ENCODE measurements around the gene RTRAF.

The RTRAF gene

DNA sequence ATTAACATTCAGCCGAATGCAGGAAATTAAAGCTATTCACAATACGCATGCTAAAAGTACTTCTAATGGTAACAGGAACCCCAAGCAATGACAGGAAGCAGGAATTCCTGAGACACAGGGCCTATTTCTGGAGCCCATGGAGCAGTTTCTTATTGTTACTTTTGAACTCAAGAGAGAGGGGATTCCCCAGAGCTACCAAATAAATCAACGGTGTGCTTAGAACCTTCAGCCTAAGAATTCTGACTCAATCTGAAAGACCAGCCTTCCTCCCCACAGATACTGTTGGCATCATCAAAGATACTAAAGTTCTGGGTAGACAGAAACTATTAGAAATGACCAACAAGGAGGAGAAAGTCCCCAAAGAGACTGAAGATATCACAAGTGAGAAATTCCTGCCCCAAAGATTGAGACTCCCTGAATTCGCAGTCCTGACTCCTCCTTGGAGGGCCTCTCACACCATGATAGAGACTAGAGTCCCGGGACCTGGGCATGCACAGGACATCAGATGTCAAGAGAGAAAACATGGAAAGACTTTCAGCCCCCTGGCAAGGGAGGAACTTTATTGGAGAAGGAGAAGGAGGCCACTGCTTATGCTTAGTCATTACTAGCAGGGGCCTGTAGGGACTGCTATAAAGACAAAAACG, 32.7 kb downstream of the RTRAF start:
- DNase-seq, result no peak

DNA sequence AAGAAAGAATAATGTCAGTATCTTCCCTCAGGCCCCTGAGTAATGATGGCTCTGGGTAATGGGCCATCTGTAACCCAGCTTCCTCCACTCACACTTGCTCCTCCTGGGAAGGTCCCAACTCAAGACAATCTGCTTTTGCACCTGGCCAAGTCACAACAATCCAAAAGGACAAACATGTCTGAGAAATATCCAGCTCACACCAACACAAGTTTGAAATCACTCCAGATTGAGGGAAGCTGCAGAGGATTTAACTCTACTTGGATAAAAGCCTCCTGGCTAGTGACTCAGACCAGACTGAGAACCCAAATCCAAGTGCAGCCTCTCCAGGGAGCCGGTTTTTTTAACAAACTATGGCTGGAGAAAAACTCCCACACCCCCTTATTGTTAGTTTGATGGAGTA, 34.2 kb downstream of the RTRAF start:
- no peak for DNase-seq

DNA sequence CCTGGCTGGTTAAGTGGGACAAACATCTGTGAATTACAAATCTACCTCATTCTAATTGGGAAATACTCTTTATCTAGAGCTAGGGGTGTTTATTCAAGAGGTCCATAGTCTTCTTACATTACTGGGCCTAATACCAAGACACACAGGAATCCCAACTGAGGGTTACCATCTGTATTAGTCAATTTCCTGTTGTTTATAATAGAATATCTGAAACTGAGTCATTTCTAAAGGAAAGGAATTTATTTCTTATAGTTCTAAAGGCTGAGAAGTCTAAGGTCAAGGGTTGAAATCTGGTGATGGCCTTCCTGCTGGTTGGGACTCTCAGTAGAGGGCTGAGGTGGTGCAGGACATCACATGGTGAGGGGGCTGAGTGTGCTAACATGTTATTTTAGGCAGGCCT, 36.0 kb downstream of the RTRAF start:
- DNase-seq, result no peak

DNA sequence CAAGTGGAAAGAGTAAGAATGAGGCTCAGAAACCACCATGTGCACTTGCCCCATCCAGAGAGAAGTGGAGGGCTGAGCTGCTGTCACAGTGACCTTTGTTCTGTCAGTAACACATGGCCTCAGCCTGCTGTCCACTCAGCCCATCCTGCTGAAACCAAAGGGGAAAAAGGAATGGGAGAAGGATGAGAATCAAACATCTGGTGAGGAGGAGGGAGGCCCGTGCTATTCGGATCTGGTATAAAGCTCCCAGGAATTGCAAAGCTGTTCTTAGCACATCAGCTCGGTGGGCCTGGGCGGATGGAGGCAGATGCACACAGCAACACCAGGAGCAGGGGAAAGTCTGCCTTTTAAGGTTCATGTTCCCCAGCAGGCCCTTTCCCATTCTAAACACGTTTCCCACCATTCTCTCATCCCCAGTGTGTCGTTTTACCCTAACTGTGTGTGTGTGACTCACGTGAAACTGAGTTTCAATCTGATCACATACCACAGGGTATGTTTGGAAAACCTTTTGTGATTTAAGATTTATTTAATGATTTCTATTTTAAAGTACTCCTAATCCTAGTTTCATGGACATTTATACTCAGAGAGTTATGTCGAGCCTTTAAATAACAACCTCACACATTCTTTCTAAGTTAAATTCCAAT, 36.8 kb downstream of the RTRAF start:
- no peak for DNase-seq

DNA sequence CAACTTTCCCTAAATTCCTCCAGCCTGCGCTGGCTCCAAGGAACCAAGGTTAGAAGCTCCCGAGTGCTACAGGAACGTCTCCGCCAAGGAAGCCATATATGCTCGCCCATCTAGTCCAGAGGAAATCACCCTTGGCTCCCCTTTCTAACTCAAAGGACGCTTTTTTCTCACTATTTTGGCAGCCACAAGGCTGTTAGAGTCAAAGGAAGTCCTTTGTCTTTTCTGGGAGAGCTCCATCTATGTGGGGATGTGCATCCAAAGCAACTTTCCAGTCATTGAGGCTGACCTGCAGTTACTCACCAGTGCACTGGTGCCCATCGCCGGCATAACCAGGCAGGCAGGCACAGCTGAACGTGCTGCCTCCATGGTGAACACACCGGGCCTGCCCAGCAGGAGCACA, 37.6 kb downstream of the RTRAF start:
- no peak for DNase-seq

DNA sequence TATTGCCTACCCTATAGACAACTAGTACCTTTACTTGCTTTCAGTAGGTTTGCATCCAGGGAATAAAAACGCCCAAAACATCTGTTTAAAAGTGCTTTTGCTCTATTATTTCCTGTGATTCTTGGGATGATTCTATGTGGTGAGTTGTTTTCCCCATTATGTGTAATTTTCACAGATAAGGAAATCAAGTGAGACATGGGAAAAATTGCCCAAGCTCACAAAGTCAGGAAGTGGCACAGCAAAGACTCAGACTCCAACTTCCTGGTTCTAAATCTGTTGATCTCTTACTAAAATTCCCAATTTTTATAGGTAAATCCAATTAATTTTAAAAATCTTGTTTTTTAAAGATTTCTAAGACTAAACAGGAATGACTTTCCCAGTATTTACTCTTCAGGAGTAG, 40.5 kb downstream of the RTRAF start:
- no peak for DNase-seq

DNA sequence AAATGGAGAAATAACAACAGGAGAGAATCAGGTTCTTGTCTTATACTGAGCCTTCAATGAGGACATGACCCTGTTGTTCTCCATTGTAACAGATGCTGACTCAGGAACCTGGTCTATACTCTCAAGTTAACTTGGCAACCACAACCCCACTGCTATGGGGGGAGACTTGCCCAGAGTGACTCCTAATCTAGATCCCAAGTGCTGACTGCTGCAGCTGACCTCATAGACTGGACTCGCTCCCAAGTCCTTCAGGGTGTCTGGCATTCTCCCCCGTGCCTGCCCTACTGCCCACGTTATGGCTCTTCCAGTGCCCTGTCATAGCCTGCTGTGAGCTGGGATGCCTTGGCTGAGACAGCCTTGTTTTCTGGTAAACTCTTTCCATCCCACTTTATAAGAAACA, 42.4 kb downstream of the RTRAF start:
- DNase-seq, result no peak

DNA sequence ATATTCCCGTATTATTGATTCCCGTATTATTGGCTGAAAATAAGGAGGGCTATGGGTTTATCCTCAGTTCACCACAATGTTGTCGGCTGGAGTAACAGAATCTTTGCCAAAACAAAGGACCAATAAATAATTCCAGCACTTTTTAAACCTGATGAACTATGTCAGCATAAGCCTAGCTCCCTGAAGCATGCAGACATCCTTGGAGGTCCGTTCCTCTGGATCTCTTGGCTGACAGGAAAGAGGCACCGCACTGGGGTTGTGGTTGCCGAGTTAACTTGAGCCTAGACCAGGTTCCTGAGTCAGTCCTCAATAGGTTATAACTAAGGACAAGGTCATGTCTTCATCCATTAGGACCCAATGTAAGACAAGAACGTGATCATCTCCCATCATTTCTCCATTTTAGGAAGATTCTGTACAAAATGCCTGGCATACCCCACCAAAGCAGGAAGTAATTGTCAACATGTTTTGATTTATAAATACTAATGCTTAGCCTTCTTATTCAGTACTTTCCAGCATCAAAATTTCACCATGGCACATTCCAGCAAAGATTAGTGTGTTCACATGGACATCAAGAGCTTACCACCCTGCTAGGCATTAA, 43.0 kb downstream of the RTRAF start:
- DNase-seq, result no peak

DNA sequence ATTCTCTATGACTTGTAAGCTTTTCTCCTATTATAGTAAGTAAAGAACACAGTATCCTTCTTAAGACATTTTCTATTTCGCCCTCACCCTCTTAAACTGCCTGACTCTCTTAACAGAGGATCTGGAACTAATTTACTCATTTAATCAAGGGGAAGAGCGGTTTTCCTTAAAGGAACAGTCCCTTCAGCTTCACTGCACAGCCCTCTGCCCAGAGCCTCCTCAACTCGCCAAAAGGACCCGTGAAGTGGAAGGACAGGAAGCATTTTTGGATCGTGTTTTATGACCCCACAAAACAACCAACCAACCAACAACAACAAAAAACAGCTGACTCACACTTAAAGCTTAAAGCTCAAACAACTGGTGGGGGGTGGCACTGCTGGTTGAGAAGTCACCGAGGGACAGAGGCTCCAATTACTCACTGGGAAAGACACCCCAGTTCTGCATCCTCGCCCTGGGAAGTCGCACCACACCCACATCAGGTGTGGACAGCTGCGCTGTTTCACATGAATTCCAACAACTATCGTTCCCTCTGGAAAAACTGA, 43.8 kb downstream of the RTRAF start:
- no peak for DNase-seq

DNA sequence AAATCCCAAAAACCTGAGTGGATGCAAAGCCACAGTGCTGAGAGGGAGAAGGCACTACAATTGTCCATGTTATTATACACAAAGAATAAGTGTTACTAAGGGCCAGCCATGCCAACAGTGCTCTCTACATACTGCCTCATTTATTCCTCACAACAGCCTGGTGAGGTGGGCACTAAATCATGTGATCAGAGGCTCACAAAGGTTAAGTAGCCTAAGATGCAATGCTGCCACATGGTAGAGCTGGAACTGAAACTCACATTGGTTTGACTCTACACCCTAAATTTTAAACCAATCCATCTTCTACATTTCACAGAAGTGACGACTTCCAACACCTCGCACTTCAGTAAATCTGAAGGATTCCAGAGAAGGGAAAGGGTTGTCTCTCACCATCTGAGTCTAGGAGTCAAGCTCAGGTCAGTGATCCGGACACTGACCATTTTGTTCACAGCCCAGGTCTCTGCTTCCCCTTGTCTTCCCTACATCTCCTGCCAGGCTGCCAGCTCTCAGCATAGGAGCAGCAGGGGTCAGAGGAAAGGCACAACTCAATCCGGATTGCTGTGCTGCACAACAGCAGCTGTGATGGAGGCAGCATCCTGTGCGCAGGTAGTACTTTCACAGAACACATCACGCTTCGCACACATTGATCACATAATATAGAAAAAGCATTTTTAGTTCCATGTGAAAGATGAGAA, 49.9 kb downstream of the RTRAF start:
- no peak for DNase-seq

DNA sequence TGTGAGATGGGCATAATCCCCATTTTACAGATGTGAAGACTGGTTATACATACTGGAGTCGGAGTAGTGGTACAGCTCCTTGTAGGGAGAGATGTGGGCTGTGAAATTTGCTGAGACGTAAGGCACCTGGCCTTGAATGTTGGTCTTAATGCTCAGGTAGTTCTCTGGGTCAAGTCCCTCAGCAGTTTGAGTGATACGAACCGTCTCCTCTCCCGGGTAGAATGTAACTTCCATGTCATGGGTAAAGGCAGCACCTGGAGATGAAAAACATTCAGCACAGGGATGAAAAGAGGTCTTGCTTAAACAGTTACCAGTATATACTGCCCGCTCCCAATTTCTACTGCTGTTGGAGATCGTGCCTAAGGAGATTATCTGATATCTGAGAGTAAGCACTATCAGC, 51.3 kb downstream of the RTRAF start:
- DNase-seq, result no peak

DNA sequence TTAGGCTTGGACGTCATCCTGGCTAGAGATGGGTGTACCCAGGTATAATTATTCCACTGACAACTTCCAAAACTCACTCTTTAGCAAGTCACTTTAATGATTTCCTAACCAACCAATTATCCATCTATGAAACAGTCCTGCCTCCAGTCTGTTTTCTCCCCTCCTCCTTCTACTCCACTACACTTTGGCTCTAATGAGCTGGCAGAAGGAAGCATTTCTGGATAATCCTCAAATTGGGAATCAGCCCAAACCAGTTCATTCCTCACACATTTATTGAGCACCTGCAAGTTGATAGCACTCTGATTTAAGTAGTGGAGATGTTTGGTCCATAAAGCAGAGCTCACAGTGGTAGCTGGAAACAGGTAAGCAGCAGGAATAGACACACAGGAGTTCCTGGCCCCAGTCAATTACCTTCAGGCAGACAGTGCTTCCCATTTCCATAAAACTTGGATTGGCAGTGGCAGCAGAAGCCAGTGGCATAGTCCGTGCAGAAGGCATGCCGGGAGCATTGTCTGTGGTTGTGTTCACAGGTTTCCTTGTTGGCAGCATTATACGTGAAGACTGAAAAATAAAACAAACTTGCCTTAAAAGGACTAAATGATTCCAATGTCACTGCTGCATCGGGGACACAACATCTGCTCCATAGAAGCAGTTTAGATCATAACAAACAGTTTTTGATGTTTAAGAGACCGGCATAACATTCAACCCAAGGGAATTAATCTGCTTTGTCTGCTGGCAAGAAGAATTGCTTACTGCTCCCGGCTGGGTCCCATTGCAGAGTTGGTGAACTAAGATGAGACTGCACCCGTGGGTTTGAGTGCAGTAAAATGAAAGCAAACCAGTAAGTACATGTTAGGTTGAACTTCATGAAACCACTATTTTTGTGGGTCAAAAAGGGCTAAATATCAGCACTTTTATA, 53.3 kb downstream of the RTRAF start:
- no peak for DNase-seq

DNA sequence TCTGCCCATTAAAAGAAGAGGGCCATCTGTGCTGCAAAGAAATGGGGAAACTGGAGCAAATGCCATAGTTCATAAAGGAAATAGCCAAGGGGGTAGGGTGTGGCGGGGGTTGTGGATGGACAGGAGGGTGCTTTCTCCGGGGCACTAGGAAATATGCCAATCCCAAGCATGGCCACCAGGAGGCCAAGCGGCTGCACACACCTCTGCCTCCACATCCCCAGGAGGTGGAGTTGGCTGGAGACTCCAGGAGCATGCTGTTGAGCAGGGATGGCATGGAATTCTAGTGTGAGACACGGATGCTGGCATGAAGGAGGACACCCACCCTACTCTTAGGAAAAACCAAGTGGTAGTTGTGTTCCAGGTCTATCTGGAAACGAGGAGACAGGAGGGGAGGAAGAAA, 54.3 kb downstream of the RTRAF start:
- DNase-seq, result peak; percentile 41

DNA sequence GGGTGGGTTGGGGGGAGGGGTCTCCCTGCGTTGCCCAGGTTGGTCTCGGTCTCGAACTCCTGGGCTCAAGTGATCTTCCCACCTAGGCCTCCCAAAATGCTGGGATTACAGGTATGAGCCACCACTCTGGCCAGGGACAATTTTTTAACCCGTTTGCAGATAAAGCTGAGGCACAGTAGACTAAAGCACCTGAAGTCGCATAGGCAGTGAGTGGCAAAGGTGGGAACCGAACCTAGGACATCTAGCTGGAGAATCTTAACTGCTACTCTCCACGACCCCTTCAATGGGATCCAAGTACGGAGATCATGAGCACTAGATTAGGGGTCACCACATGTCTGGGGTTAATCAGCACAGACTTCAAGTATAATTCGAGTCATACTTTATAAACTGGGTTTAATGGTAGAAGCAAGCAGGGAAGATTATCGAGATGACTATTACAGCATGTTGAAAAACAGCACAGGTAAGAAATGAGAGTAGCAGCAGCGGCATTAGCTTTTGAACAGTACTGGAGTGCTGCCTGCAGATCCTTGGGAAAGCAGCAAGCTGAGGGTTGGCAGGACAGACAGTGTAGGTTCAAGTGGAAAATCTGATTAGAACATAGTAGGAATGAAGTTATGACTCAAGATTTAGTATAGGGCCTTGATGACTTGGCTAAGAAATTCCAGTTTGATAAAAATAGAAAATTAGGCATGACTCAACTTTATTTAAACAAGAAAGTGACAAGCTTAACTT, 55.6 kb downstream of the RTRAF start:
- no peak for DNase-seq

DNA sequence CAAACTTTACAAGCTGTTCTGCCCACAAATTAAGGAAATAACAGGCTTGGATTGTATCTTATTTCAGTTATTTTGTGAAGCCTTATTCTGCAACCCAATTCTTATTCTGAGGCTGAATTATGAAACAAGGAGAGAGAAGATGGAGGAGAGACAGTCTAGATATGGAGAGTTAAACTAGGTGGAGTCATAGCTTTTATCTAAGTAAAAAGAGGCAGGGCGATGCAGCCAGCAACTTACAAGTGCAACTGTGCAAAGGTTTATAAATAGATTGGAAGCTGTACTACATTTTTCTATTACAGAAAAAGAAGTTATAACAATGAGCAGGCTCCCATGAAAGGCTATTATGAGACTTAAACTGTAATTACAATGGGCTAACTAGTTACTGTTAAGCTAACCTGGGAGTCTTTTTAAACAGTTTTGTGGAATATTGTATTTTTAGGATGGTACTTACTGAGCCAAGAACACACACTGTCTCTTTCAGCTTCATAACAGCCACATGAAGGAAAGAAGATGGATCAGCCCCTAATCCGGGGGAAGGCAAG, 57.1 kb downstream of the RTRAF start:
- DNase-seq, result no peak

DNA sequence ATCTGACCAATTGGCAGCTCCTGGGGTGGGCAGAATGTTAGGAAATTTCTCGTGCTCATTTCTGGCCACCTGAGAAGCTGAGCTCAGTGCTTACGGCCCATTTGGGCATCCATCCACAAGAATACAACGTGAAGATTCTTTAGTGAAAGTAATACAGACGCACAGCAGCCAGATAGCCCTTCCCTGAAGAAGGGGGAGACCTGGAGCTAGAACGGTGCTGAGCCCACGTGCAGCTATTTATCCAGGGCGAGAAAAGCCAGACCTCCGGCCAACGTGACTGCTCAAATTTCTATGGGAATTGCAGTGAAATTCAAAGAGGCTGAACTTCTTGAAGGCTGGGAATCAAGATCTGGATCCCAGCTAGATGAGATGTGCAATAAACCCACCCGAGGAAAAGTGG, 58.8 kb downstream of the RTRAF start:
- no peak for DNase-seq

DNA sequence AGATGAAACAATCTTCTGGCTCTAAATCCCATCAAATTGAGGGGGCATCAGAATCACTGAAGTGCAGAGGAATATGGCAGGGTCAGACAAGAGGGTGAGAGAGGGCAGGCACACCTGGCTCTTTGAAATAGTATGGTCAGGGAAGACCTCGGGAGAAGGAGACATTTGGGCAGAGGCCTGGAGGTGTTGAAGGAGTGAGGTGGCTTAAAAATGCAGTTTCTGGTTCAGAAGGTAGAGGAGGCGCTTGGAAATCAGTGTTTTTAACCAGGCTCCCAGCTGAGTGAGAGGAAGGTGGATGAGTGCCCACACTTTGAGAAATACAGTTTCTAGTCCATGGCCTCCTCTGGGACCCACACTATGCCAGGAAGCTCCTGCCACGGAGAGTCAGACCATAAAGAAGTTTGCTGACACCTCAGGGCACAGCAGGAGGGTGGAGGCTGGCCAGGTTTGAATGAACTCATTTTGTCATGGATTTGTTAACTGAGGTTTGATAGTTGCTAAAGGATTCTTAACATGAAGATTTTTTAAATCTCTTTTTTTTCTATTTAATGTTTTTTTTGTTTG, 59.4 kb downstream of the RTRAF start:
- DNase-seq, result peak; percentile 32

DNA sequence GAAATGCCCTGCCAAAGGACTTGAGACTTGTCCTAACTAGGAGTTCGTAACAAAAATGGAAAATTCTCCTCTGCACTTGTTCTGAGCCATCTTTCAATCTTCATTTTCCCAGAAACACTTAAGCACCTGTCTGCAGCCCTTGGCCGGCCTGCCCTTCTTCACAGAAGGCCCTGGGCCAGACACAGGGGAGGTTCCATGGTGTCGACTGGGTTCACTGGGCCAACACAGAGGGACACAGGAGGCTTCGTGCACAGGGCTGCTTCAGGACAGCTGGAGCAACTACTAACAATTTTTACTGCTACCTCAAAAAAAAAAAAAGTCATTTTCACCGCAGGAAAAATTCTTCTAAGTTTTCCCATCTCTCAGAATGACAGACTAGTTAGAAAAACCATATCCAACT, 59.9 kb downstream of the RTRAF start:
- no peak for DNase-seq

DNA sequence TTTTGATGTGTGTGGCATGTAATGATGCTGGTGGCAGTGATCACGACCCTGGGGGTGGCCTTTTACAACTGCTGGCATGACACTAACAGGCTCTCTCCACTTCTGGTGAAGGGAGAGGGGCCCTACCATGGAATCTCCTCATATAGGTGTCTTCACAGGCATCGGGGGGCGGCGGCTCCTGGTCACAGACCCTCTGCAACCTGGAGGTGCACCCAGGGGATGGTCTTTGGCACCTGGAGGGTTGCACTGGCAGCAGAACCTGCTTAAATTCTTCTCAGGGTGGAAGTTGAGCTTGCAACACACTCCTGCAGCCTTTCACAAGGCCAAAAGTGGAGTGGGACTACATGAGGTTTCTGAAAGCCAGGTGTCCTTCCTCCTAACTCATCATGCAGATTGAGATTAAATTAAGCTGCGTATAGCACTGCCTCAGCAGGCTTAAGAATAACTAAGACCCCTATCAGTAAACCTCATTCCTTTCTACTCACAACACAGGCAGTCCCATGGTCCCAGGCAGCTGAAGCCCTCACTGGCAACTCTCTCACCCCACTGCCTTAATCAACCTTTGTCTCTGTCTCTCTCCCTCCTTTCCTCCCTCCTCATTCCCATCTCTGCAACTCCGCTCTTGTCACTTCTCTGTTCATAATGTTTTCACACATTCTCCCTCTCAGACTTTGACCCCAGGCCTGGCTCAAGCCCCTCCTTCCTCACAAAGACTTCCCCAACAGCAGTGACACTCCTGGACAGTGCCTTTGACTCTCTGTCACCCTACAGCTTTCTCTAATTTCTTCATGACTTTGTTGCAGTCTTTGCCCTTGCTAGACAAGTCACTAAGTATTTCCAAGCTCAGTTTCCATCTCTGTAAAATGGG, 60.6 kb downstream of the RTRAF start:
- DNase-seq, result no peak

DNA sequence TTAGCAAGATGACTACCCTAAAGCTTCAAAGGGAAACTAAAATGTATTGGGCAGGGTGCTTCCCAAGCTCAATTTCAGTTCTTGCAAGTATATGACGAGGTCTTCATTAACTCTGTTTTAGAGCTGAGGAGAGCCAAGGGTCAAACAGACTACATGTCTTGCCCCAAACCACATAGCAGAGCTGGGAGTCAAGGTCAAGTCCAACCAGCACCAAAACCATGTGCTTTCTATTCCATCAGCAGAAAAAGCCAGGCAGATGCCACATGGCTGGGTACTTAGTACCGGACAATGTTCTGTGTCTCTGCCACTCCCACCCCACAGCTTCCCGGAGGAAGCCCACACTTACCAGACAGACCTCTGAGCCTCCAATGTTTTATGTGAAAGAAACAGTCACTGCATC, 61.9 kb downstream of the RTRAF start:
- DNase-seq, result no peak

Data from NCI-H345 (cell line).